GM19193 (cell line): ENCODE measurements around the gene UBN2.
A peak's percentile ranks its signal among the peaks of the same experiment; 100 is the strongest.

Experiments
- POLR2A ChIP-seq: IDR thresholded peaks from 4 replicates; pipeline ENCODE4 v1.6.1; 2011; ENCODE audit not compliant: insufficient read depth, insufficient read length; ENCODE audit errors: extremely low read depth

Gene UBN2

DNA sequence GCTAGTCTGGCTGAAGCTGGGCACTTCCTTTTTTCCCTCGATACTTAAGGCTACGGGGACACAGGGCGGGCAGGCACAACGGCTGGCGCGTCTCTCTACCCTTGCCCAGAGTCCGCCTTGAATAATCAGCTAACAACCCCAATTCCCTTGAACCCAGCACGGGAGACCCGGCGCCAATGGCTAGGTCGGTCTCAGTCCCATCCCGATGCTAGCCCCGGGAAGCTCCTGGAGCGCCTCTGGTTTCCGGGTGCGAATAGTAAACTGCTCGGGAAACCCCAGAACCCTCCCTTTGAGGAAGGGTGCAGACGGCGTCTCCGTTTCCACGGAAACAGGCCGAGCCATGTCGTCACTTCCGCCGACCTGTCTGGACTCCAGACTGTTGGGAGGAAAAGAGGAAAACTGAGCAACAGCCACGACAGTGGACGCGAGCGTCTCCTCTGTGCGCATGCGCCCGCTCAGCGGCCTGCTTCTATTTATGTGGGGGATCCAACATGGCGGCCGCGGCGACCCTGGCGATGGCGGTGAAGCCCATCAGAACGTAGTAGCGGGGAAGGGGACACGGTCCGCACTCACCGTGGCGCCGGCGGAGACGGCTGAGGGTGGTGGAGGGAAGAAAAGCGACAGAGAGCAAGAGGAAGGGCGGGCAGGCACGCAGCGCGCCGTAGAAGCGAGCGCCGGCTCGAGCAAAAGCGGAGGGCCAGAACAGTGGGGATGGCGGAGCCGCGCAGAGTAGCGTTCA is at the start of gene UBN2:
TSS of gene UBN2 (plus strand) at position 464 of the 739 bp plus-strand sequence. CDS start at position 712, 248 bp downstream.
- peak; percentile 81 for TF ChIP-seq POLR2A

DNA sequence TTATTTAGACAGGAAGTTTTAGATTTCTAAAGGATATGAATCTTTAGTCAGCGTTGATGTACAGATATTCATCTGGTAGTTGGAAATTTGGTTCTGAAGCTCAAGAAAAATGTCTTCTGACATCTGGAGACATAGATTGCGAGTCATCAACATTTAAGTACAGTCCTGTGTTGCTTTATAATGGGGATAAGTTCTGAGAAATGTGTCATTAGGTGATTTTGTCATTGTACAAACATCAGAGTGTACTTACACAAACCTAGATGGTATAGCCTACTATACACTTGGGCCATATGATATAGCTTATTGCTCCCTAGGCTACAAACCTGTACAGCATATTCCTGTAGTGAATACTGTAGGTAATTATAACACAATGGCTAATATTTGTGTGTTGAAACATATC is 49.6 kb upstream of the UBN2 start:
- TF ChIP-seq POLR2A = no peak

DNA sequence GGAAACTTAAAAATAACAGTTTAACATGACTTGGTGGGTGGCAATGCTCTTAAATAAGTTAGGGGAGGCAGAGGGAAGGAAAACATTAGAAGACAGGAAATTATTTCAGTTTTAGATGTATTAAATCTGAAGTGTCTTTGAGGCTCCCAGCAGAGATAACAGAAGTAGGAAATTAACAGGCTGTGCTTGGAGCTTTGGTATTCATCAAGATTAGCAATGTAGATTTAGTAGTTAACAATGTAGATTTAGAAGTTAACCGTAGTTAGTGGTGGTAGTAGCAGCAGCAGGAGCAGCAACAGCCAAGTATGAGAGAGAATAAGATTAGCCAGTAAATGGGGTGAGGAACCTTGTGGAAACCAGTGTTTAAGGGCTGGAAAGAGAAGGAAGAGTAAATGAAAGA is 48.7 kb upstream of the UBN2 start:
- TF ChIP-seq POLR2A = no peak

DNA sequence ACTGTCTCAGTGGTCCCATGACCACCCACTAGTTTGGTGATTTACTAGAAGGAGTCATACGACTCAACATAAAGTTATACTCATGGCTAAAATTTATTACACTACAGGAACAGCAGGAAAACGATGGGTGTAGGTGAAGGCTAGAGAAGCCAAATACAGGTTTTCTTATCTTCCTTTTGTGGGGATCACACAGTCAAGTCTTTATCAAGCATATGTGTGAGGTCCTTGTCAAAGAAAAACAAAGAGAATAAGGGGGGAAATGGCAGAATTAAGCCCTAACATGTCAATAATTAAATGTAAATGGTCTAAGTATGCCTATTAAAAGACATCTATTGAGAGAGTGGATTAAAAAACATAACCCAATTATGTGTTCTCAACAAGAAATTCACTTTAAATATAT is 47.8 kb upstream of the UBN2 start:
- no peak for TF ChIP-seq POLR2A

DNA sequence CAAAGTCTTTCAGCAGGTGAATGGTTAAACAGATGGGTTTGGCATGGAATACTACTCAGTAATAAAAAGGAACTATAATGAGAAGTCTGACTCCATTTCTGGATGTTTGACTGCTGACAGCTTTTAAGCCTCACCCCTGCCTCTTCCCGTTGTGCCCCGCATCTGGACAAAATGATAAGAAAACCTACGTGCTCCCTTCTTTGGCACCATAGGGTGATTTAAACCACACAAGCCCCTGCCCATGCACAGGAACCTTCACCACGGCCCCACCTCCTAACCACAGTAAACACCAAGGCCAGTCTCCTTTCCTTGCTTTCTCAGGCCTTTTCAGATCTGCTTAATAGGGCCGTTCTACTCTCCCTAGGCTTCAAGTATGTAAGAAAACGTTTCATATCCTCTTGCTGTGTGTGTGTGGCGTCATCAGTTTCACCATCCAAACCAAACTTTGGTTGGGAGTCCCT is 47.1 kb upstream of the UBN2 start:
- no peak for TF ChIP-seq POLR2A

DNA sequence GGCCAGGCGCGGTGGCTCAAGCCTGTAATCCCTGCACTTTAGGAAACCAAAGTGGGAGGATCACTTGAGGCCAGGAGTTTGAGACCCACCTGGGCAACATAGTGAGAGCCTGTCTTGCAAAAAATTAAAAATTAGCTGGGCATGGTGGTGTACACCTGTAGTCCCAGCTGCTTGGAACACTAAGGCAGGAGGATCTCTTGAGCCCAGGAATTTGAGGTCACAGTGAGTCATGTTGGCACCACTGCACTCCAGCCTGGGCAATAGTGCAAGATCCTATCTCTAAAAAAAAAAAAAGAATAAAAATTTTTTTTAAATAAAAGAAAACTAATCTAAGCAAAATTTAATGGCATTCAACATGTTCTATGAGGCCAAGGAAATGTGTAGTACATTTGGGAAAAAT is 44.9 kb upstream of the UBN2 start:
- TF ChIP-seq POLR2A = no peak

DNA sequence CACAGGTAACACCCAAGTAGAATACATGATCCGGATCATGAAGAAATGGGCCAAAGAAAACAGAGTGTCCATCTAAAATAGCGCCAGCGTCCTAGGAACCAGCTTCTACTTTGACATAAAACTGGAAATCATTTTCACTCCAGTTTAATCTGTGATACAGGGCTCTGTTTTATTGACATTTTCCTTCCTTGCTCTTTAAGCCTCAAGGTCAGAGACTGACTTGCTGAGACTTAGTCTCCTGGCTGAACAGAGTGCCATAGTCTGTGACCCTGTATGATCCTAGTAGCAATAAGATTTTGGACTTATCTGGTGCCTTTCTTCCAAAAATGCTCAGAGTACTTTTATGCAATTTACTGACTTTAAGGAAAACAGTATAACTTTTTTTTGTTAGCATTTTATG is 41.7 kb upstream of the UBN2 start:
- no peak for TF ChIP-seq POLR2A

DNA sequence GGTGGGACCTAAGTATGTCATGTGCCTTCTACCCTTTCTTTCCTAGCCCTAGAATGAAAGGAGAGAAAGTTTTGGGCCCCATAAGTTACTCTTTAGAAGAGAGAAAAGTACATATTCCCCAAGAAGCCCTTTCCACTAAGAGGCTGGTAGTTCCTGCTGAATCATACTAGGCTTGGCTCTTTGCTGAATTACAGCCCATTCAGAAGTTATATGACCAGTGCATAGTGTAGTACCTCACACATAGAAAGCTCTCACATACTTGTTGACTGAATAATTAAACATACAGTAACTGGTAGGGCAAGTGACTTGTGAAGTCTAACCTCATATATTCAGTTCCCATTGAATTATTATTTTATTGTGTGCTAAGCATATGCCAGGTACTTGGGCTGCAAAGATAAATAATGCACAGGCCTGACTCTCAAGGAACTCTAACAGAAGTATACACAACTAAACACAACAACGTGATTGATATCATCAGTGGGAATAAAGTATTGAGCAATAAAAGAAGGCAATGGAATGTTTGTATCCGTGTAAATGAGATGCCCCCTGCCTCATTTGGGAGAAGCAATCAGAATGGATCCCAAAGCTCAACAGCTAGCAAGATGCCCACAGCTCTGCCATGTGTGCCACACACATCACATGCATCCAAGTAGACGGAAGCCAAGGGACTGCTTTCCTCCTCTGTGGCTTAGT is 38.9 kb upstream of the UBN2 start:
- no peak for TF ChIP-seq POLR2A

DNA sequence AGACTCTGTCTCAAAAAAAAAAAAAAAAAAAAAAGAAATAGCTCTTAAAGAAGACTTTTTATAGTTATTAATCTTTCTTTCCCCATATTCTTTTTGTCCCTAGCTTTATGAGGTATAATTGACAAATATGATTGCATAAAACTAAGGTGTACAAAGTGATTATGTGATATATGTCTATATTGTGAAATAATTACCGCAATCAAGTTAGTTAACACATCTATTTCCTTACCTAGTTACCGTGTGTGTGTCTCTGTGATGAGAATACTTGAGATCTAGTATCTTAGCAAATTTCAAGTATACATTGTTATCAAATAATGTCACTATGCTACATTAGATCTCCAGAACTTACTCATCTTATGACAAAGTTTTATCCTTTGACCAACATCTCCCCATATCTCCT is 30.7 kb upstream of the UBN2 start:
- TF ChIP-seq POLR2A = no peak

DNA sequence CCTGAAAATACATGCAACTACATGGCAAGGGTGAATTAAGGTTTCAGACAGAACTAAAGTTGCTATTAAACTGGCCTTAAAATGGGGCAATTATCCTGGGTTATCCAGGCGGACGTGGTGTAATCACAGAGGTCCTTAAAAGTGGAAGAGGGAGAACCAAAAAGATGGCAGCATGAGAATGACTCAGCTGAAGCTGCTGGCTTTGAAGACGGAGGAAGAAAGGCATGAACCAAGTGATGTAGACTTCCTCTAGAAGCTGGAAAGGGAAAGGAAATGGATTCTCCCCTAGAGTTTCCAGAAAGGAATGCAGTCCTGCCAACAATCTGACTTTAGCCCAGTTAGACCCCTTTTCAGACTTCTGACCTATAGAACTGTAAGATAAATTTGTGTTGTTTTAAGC is 27.0 kb upstream of the UBN2 start:
- no peak for TF ChIP-seq POLR2A

DNA sequence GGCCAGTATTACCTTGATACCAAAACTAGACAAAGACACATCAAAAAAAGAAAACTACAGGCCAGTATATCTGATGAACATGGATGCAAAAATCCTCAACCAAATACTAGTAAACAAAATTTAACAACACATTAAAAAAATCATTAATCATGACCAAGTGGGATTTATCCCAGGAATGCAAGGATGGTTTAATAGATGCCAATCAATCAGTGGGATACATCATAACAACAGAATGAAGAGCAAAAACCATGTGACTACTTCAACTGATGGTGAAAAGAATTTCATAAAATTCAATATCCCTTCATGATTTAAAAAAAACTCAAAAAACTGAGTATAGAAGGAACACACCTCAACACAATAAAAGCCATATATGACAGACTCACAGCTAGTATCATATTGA is 25.2 kb upstream of the UBN2 start:
- no peak for TF ChIP-seq POLR2A

DNA sequence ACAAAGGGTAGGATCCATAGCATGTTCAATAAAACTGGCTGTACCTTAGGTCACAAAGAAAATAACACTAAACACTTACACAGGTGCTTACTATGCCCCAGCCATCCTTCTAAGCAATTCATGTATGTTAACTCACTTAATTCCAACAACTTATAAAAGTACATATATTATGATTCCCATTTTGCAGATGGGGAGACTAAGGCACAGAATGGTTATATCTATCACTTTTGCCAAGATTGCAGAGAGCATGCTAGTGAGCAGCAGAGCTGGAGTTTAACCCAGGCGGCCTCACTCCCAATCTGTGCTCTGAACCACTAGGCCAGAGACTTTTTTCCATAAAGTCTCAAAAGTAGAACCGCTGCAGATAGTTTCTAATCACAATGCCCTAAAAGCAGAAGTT is 18.9 kb upstream of the UBN2 start:
- TF ChIP-seq POLR2A = no peak

DNA sequence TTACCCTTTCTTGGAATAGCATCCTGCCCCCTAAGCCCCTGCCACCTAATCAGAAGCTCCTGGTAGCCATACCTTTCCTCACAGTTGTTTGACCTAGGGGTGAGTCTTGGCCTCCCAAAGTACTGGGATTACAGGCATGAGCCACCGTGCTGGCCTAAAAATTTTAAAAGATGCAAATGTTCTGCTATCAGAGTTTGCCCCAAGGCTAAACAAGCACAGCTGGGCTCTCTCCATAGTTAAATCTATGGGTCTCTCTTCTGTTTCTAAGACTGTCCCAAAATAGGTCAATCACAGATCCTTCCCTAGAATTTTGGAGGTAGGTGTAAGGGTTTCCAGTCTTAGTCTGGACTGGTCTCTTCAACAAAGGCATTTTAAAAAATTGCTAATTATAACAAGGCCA is 12.9 kb upstream of the UBN2 start:
- no peak for TF ChIP-seq POLR2A

DNA sequence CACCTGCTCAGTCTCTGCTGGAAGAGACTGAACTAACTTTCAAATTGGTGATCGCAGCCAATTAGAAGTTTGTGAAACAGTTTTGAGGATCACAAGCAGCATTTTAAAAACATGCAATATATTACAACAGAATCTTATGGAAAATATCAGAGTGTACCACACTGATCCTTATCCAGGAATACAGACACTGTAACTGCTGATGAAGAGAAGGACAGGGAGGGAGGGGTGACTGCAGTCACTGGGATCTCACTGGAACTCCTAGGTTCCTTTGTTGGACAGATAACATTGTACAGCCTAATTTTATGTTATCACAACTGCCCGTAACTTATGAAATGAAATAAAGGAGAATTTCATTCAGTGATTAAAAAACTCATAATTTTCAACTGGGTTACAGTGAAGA is 6.8 kb upstream of the UBN2 start:
- TF ChIP-seq POLR2A = no peak

DNA sequence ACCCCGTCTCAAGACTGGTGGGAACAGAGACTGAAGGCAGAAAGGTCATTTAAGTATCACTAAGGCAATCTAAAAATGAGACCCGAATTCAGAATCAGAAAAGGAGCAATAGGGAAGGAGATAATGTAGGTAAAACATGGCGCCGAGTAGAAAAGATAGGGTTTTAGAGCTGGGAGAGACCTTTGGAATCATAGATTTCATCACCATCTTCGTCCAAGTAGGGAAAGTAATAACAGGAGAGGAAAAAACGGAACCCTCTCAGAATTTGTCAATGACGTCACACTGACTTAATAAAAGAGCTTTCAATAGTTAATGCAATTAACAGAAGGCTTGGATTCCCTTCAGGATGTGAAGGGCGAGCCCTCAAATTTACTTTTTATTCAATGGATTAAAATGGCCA is 1.0 kb upstream of the UBN2 start:
- TF ChIP-seq POLR2A = no peak

DNA sequence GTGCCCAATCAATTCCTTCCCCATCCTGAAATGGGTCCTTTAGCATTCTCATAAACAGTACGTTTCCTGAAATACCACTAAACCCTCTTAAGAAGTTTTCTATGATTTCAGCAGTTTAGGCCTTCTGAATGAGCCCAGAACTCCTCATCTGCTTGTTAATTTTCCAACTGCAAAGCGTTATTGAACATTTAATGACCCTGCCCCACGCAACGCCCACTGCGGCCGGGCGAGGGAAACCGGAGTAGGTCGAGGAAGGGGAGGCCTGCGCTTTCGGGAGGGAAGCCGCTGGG is 608 bp upstream of the UBN2 start:
- TF ChIP-seq POLR2A = no peak
